GM21423 (cell line): Measurements from ENCODE around the gene ACOT7.
A peak's percentile ranks its signal among the peaks of the same experiment; 100 is the strongest.
"Not testable (repeated sequence)": the region's sequence is repeated elsewhere in the genome, so short reads cannot be mapped to it uniquely, and the experiment has no call there.

Experiments
- ATAC-seq: cut with Tn5 transposase; IDR thresholded peaks from one replicate; pipeline ENCODE4 v1.9.1; 2021; ENCODE audit warnings: mild to moderate bottlenecking, moderate library complexity; ENCODE audit not compliant: unreplicated experiment

The ACOT7 gene

DNA sequence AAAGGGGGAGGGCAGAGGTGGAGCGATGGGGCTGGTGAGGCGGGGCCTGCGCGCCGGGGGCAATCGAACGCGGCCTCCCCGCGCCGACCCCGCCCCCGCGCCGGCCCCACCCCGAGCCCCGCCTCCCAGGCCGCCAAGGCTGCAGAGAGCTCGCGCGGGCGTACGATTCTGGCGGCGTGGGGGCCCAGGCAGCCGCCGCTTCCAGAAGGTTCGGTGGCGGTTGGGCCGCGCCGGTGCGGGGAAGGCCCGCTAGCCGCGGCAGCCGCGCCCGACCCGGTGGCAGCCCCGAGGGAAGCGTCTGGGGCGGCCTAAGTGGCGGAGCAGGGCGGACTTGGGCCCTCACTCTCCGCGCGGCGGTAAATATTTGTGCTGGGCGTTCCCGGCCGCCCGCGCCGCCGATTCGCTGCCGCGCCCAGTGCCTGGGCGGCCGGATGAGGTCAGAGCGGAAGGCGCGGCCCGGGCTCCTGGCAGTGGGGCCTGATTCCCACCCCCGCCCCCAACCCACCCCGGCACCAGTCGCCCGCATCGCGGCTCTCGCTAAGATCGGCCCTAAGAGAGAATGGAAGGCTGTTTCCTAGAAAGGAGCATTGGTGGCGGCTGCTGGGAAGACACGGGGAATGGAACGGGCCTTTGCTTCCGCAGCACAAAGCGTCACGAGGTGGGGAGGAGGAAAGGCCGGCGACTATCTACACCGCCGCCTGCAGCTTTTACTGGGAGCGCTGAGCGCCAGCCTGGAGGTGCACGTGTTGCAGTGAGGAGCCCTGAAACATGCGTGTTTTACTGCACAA lies at the start of gene ACOT7:
ACOT7 (minus strand) TSS at position 368 of the 788 bp plus-strand sequence. CDS start 368 bp downstream, outside the sequence.
- peak; percentile 83 for ATAC-seq

GRCh38 chr1:6441586-6441985 lies 48.0 kb upstream of the ACOT7 start:
- ATAC-seq, result no peak

- ATAC-seq, result no peak
These were observed 46.9 kb upstream of the ACOT7 start for GRCh38 chr1:6440198-6441126.

GRCh38 chr1:6438047-6438525 lies 44.5 kb upstream of the ACOT7 start:
- peak; percentile 38 for ATAC-seq

DNA sequence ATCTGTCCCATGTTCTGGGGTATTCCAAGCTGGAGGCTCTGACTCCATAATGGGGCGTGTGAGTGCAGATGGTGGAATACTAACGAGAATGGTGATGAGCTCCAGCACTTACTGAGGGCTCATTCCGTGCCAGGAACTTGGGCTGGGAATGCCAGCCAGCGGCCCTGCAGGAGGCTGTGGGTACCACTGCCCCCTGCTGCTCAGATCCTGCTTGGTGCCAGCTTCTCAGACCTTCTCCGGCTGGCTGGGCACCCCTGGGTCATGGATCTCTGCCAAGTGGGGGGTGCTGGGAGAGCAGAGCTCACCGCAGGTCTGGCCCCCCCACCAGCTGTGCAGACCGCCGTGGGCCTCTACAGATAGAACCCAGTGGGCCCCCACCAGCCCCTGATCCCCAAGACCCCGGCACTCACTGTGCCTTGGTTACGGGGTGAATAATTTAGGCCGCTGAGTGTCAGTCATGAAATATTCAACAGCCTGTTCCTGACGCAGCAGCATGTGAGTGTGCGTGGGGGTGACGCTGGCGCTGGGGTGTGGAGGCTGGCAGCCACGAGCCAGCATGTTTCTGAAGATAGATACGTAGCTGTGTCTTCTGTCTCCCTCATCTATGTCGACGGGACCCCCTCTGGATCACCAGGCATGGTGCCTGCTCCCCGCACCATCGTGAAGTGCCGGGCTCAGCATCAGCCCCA lies 43.6 kb upstream of the ACOT7 start:
- not testable (repeated sequence) for ATAC-seq

DNA sequence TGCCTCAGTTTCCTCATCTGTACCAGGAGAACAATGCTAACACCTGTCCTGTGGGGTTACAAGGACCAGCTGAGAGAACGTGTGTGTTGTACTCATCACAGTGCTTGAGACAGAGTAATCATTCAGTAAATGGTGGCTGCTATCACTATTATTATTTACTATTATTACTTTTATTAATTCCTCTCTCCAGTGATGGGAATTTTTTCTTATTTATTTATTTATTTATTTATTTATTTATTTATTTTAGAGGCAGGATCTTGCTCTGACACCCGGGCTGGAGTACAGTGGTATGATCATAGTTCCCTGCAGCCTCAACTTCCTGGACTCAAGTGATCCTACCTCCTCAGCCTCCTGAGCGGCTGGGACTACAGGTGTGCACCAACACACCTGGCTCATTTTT lies 42.7 kb upstream of the ACOT7 start:
- not testable (repeated sequence) for ATAC-seq

GRCh38 chr1:6435547-6435946 lies 42.0 kb upstream of the ACOT7 start:
- ATAC-seq, result no peak

DNA sequence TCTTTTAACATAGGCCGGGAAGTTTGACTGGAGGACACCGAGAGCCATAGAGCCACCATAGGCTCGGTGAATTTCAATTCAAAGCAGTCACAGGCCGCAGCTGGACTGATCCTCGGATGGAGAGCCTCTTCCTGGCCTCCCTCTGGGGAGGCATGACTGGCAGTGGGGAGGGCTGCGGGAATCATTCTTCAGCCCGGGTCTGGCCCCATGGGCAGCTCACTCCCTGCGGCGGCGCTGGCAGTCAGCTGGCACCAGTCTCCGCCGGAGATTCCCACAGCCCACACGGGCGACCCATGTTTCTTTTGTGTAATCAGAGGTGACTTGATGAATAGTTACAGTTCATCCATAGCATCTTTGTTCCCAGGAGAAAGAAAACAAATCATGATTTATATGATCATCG lies 41.6 kb upstream of the ACOT7 start:
- ATAC-seq, result no peak

- no peak for ATAC-seq
These were observed 40.6 kb upstream of the ACOT7 start for GRCh38 chr1:6434186-6434585.

- ATAC-seq, result not testable (repeated sequence)
These were observed 38.3 kb upstream of the ACOT7 start for GRCh38 chr1:6431645-6432579.

- ATAC-seq, result not testable (repeated sequence)
These were observed 36.3 kb upstream of the ACOT7 start for GRCh38 chr1:6429660-6430411.

DNA sequence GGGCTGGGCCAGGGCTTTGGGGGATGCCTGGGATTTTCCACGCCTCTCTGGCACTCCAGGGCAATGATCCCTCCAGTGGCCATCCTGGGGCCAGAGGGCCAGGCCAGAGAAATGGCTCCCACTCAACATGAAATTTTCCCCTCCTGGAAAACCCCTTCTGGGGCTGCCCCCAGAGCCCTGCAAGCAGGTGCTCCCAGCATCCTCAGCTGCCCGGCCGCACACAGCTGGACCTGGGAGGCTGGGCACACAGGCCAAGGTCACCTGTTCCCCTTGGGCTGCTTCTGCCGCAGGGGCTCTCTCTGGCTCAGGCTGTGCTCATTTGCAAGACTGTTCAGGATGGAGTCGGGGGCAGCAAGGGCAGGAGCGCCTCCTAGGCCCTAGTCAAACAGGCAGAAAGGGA lies 34.9 kb upstream of the ACOT7 start:
- ATAC-seq, result not testable (repeated sequence)

DNA sequence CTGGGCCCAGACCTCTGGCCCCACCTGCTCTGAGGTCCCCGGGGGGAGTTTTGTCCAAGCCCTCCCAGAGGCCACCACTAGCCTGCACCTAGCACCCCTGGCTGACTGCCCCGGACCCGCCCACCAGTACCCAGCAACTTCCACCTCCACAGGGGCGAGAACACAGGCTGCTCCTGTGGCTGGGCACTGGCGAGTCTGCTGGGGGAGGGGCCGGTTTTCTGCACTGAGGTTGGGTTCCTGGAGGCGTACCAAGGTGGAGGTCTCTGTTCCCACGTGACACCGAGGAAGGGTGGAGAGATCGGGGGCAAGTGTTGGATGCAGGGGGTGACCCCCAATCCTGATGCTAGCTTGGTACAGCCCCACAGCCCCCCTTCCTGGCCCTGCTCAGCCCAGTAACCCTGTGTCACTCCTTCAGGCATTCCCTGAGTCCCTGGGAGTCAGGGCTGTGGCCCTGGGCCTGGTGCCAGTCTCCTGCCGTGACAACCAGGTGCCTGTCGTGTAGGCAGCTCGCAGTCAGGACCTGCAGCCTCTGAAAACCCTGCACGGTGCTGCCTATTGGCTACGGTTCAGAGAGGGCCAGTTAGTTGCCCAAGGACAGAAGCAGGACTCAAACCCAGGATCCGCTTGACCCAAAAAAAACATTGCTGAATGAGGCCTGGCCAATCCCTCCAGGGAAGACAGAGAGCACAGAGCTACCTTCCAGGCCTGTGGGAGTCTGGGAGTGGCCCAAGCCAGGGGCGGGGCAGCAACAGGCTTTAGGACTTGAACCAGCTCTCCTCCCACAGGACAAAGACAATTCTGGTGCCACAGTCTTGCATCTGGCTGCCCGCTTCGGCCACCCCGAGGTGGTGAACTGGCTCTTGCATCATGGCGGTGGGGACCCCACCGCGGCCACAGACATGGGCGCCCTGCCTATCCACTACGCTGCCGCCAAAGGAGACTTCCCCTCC lies 34.1 kb upstream of the ACOT7 start:
- ATAC-seq, result no peak

- no peak for ATAC-seq
These were observed 33.4 kb upstream of the ACOT7 start for GRCh38 chr1:6426972-6427350.

DNA sequence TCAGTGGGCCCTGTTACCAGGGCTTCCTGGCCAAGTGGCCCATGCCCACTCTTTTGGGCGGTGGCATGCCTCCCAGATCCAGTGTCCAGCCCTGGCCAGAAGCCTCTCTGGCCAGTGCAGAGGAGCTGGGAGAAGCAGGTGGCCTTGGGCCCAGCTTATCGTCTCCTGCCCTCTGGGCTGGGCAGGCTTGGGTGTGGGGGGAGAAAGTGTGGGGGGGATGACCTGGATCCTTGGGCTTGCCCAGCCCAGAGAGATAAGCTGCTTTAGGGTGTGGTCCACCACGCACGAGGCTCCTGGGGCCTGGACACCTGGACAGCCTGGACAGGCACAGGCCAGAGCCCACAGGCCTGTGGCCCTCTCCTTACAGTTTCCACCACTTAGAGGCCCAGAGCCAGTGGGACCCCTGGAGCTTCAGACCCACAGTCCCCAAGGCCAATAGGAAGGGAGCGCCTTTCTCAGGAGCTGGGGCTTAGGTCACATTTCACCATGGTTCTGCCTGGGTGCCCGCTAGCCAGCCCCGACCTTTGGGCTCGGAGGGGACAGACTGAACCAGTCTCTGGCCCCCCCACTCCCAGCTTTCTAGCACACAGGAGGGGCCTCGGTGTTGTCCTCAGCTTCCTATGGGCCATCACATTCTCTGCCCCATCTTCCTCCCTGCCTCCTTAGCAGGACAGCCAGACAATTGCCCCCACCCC lies 32.9 kb upstream of the ACOT7 start:
- ATAC-seq, result no peak

- ATAC-seq, result no peak
These were observed 32.1 kb upstream of the ACOT7 start for GRCh38 chr1:6425658-6426057.
